Stomach smooth muscle (tissue), 2 donors: ENCODE data around the gene CLEC16A.
"Not testable (repeated sequence)": the region's sequence is repeated elsewhere in the genome, so short reads cannot be mapped to it uniquely, and the experiment has no call there.

Experiments used
- H3K27ac ChIP-seq: one replicate; pipeline ENCODE4 v1.7.0; 2013; ENCODE audit warnings: mild to moderate bottlenecking, low read length, inconsistent platforms
- H3K27me3 ChIP-seq, 2 donors: one replicate each; pipeline ENCODE4 v1.7.0; 2013; ENCODE audit warnings: low read length in 2 of 2; ENCODE audit not compliant: insufficient read depth in 2 of 2, control insufficient read depth in 1 of 2
- H3K36me3 ChIP-seq, 2 donors: one replicate each; pipeline ENCODE4 v1.7.0; 2013; ENCODE audit warnings: low read length in 2 of 2; ENCODE audit not compliant: control insufficient read depth in 2 of 2, insufficient read depth in 2 of 2
- H3K4me1 ChIP-seq: one replicate; pipeline ENCODE4 v1.7.0; 2013; ENCODE audit warnings: low read length; ENCODE audit not compliant: control insufficient read depth, insufficient read depth
- H3K4me3 ChIP-seq, 2 donors: one replicate each; pipeline ENCODE4 v1.7.0; 2013; ENCODE audit warnings: low read length in 2 of 2
- H3K9ac ChIP-seq, 2 donors: one replicate each; pipeline ENCODE4 v1.7.0; 2013; ENCODE audit warnings: low read length in 2 of 2, mild to moderate bottlenecking in 1 of 2
- H3K9me3 ChIP-seq, 2 donors: one replicate each; pipeline ENCODE4 v1.7.0; 2013; ENCODE audit warnings: low read length in 2 of 2; ENCODE audit not compliant: control insufficient read depth in 2 of 2
- donor health status: healthy.
- donor health status: Pancreatic carcinoma.

The CLEC16A gene

DNA sequence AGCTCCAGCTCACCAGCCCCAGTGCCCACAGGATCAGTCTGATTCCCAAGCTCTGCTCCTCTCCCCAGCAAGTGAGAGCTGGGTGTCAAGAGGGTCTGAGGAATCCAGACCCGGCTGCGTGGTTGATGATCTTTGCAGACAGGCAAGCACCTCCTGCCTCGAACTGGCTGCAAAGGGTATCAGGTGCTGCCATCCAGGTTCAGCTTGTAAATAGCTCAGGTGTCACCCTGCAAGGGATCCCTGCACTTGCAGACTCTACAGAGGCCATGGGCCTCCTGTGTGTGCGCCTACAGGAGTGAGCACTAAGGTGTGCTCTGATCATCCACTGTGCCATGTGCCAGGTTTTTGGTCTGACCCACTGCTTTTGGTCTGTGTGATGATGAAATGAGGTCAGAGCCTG, 18.3 kb upstream of the CLEC16A start:
- Histone ChIP-seq H3K9me3 (no peaks in the 10 kb centered on the region), H3K9ac (no peak overlapping the region), H3K27me3 (no peaks in the 10 kb centered on the region), H3K4me3 (no peak overlapping the region), H3K27ac (no peak overlapping the region), H3K36me3 (peaks cover 27 to 37% of the 10 kb centered on the region in 2 donors), H3K4me1 (peaks cover 36% of the 10 kb centered on the region)

DNA sequence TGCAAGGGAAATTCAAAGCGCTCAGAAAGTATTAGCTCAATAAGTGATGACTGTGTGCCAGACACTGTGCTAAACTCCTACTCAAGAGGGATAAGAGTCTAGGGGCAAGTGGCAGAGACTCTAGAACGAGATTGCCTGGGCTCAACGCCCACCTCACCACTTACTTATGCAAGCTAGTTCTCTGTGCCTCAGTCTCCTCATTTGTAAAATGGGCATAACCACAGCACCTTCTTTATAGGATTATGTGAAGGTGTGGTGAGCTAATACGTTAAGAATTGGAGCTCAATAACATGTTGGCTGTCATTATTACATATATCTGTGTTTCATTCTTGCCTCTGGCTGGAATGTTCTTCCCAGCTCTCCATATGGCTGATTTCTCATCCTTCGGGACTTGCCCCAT, 17.5 kb upstream of the CLEC16A start:
- H3K9ac ChIP-seq, result no peak overlapping the region
- H3K27ac ChIP-seq, result no peak overlapping the region
- peaks cover 29% of the 10 kb centered on the region for H3K4me1 ChIP-seq
- peaks cover 27 to 39% of the 10 kb centered on the region in 2 donors for H3K36me3 ChIP-seq
- no peaks in the 10 kb centered on the region for H3K9me3 ChIP-seq
- H3K27me3 ChIP-seq, result no peaks in the 10 kb centered on the region
- H3K4me3 ChIP-seq, result no peak overlapping the region

DNA sequence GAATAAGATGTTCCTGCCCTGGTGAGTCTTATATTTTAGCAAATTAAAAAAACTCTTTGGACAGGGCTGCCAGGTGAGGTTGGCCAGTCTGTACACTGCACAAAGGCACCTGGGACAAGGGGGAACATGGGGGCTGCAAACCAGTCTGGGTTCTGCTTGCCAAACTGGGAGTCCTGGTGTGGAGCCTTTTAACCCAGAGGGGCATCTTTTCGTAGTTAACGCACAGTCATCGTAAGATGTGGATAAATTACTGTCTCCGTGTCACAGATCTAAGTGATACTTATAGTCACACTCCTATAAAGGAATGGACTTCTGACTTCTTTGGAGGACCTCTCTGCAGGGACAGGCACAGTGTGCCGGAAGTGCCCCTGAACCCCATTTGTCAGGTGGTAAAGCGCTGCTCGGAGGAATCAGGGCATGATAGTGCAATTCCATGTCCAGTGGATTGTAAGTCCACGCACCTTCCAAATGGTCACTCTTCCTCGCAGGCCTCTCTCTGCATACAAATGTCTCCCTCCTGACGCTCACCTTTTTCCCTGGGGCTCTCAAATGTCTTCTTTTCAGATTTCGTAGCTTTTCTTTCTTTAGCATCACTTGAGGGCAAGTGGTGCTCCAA, 16.8 kb upstream of the CLEC16A start:
- no peaks in the 10 kb centered on the region for H3K9me3 ChIP-seq
- H3K4me3 ChIP-seq, result no peak overlapping the region
- H3K27me3 ChIP-seq, result no peaks in the 10 kb centered on the region
- peaks cover 27 to 43% of the 10 kb centered on the region in 2 donors for H3K36me3 ChIP-seq
- H3K27ac ChIP-seq, result no peak overlapping the region
- H3K4me1 ChIP-seq, result peaks cover 22% of the 10 kb centered on the region
- H3K9ac ChIP-seq, result no peak overlapping the region

DNA sequence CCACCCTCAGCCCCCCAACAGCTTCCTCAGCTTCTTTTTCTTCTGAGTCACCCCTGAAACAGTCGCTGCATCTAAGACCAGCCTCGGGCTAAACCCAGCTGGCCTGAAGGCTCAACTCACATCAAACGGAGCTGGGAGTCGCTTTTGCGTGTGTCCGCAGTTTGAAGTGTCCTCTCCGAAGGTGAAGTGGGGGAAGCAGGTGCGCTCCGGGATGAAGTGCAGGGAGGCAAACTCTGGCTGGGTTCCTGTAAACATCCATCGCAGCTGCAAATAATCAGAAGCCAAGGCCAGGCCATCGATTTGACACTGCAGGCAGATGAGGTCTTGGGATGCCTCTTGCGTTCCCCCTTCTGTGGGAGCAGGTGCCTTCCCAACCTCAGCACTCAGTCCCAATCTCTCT, 15.3 kb upstream of the CLEC16A start:
- not testable (repeated sequence) for H3K9ac ChIP-seq, H3K27me3 ChIP-seq, H3K9me3 ChIP-seq, H3K27ac ChIP-seq, H3K4me3 ChIP-seq
- Histone ChIP-seq H3K36me3 (peaks cover 35 to 50% of the 10 kb centered on the region in 2 donors), H3K4me1 (peaks cover 17% of the 10 kb centered on the region)

DNA sequence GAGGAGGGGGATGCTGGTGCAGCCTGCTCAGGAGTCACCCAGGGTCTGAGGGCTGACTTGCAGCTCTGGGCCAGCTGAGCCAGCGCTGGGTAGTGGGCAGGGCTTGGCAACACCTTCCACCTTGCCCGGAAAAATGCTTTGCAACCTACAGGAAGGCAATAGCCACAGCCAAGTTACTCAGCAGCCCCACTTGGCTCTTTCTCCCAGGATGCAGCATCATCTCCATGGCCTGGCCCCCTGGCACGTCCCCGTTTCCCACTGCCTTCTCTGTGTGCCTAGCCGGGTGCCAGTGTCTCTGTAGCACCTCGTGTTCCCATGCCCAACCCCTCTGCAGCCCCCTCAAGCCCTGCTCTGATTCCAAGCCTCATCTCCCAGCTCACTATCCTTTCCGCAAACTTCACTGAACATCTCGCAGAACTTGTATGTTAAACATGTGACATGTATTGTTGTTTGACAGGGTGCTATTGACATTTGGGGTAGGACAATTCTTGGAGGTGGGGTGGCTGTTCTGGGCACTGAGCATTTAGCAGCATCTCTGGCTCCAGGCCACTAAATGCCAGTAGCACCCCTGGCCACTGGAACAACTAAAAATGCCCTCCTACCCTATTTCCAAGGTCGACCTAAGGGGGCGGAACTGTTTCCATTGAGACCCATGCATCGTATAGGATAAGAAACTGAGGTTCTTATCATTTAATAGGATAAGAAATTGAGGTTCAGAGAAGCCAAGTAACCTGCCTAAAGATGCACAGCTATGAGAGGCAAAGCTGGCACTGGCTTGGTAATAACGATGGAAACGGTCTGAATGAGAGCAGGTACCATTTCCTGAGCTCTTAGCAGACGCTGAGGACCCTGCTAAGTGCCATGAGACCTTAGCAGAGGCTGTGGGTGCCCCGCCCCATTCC, 14.3 kb upstream of the CLEC16A start:
- H3K36me3 ChIP-seq, result peaks cover 32 to 47% of the 10 kb centered on the region in 2 donors
- H3K27me3 ChIP-seq, result no peaks in the 10 kb centered on the region
- H3K27ac ChIP-seq, result no peak overlapping the region
- H3K9ac ChIP-seq, result no peak overlapping the region
- H3K9me3 ChIP-seq, result no peaks in the 10 kb centered on the region
- H3K4me3 ChIP-seq, result no peak overlapping the region
- H3K4me1 ChIP-seq, result peaks cover 19% of the 10 kb centered on the region

DNA sequence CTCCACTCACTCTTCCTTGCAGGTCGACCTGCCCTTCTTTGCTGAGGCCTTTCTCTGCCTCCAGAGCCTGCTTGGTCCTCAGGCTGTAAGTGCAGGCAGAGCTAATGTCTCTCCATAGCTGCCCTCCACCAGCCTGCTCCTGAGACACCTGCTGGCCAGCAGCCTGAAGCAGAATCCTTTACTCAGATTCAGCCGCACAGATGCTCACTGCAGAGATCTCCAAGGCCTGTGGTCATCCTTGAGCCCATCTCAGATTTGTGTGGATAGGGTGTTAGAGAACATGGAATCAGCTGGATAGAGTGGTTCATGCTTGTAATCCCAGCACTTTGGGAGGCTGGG, 13.6 kb upstream of the CLEC16A start:
- H3K4me1 ChIP-seq, result peaks cover 19% of the 10 kb centered on the region
- H3K27me3 ChIP-seq, result no peaks in the 10 kb centered on the region
- H3K27ac ChIP-seq, result no peak overlapping the region
- H3K9ac ChIP-seq, result no peak overlapping the region
- H3K36me3 ChIP-seq, result peaks cover 29 to 42% of the 10 kb centered on the region in 2 donors
- no peaks in the 10 kb centered on the region for H3K9me3 ChIP-seq
- H3K4me3 ChIP-seq, result no peak overlapping the region

DNA sequence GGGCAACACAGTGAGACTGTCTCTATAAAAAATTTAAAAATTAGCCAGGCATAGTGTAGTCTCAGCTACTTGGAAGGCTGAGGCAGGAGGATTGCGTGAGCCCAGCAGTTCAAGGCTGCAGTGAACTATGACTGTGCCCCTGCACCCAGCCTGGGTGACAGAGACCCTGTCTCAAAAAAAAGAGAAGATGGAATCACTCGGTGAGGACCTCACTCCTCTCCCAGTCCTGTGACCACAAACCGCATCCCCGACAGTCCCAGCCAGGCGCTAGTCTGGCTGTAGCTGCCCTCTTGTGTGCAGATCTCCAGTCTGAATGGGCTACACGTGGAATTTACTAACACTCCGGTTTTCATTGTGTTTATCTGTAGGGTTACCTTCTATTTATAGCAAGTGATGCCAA, 13.2 kb upstream of the CLEC16A start:
- H3K9ac ChIP-seq, result no peak overlapping the region
- no peaks in the 10 kb centered on the region for H3K9me3 ChIP-seq
- H3K27me3 ChIP-seq, result no peaks in the 10 kb centered on the region
- H3K4me1 ChIP-seq, result peaks cover 19% of the 10 kb centered on the region
- no peak overlapping the region for H3K4me3 ChIP-seq
- peaks cover 26 to 39% of the 10 kb centered on the region in 2 donors for H3K36me3 ChIP-seq
- no peak overlapping the region for H3K27ac ChIP-seq

DNA sequence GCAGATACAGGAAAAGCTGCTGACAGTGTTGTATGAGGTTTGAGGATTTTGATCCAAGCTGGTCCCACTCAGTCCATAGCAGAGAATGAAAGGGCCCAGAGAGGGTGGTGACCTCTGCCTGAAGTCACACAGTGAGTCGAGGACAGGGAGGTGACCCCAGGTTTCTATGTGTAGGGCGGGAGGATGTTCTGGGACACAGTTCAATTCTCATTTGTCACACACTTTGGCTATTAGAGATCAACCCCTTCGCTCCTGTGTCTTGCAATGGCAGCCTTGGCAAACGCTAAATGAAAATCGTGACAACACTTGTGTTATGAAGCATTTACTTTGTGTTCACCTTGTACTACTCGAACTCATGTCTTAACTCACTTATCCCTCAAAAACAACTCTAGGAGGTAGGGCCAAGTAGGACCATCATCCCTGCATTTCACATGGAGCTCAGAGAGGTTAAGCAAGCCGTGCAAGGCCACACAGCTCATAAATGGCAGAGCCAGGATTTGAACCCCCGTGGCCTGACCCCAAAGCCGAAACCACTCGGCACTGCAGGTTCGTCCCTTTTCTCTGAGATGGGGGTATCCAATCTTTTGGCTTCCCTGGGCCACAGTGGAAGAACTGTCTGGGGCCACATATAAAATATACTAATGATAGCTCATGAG, 12.3 kb upstream of the CLEC16A start:
- Histone ChIP-seq H3K4me1 (peaks cover 26% of the 10 kb centered on the region), H3K4me3 (no peak overlapping the region), H3K27me3 (no peaks in the 10 kb centered on the region), H3K9ac (no peak overlapping the region), H3K9me3 (no peaks in the 10 kb centered on the region), H3K36me3 (peaks cover 22 to 32% of the 10 kb centered on the region in 2 donors), H3K27ac (no peak overlapping the region)

DNA sequence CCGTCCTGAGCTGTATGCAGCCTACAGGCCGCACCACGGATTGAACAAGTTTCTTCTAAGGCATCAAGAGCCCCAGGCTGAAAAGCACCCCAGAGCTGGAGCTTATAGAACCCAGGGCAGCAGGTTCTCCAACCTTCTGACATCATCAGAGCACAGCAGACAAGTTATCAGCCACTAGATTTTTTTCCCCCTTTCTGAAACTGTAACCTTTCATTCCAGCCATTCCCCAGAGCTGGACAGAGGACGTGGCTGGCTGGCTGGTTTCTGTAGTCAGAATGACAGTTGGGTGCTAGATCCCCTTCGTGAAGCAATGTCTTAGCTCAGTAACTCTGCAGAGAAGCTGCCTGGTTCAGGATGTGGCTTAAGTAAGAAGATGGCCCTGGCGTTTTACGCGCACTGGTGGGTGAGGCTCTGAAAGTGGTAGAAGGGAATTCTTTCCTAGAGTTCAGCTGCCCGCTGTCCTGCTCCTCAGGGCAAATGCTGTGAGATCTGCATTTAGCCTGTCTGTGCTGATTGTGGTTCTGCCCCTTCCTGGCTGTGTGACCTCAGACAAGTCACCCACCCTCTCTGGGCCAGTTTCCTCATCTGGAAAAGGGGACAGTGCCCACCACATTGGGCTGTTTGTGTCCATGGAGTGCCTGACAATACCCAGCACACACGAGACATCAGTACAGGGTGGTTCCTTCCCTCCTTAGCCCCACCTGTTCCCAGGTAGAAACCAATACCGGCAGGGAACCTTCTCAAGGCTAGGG, 11.2 kb upstream of the CLEC16A start:
- no peaks in the 10 kb centered on the region for H3K9me3 ChIP-seq
- H3K4me3 ChIP-seq, result no peak overlapping the region
- H3K4me1 ChIP-seq, result peaks cover 36% of the 10 kb centered on the region
- no peak overlapping the region for H3K27ac ChIP-seq
- no peak overlapping the region for H3K9ac ChIP-seq
- H3K36me3 ChIP-seq, result peaks cover 12 to 22% of the 10 kb centered on the region in 2 donors
- no peaks in the 10 kb centered on the region for H3K27me3 ChIP-seq

DNA sequence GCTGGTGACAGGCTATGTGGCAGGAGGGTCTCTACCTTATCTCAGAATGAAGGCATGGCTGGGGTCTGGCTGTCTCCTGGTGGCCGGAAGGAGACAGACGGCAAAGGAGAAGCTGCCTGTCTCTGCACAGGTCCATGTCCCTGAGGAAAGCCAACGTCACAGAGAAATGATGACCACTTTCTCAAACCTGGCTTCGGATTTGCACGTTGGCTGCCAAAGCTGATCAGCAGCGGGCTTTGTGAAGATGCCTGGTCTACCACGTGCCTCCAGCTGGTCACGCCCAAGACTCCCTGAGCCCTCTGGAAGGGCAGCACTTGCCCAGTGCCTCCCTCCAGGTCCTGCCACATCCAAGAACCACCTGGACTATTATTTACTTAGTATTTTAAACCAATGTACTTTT, 10.5 kb upstream of the CLEC16A start:
- Histone ChIP-seq H3K4me3 (no peak overlapping the region), H3K36me3 (peaks cover 12 to 21% of the 10 kb centered on the region in 2 donors), H3K4me1 (peaks cover 43% of the 10 kb centered on the region), H3K27ac (no peak overlapping the region), H3K9ac (no peak overlapping the region), H3K27me3 (no peaks in the 10 kb centered on the region), H3K9me3 (no peaks in the 10 kb centered on the region)
